HepG2 (cell line): Measurements from ENCODE around the gene TAS2R4. TPM values are rescaled to one million over a fixed set of nuclear protein-coding genes. Genes with fewer than 3 reads are reported as not detected.
A peak's percentile ranks its signal among the peaks of the same experiment; 100 is the strongest.

ENCODE experiments used
- ATAC-seq: fragments of 200-7000 bp; cut with Tn5 transposase; 3 replicates; pipeline ENCODE4 v1.9.1; 2020; ENCODE audit warnings: mild to moderate bottlenecking, moderate library complexity
- BruUV-seq: library from RNA; stranded (reverse); fragments of 400-500 nt; replicated peaks from 2 replicates; lab custom pipeline; 2021; lab: Mats Ljungman, UMichigan
- CTCF ChIA-PET: fragments of 300-600 bp; formaldehyde crosslinking; extraction: SDS; loops from one replicate; lab custom pipeline; 2021; ENCODE audit warnings: low total read pairs, inconsistent platforms, low intra/inter-chr PET ratio; lab: Yijun Ruan, JAX
- POLR2A ChIA-PET: fragments of 350-600 bp; sonication (Branson Sonifier 250); formaldehyde crosslinking; loops from one replicate; lab custom pipeline; 2020; ENCODE audit warnings: antibody characterized with exemption, inconsistent platforms; lab: Yijun Ruan, JAX
- DNase-seq: peaks from one replicate; pipeline ENCODE4 v3.0.0-alpha.2; 2015; ENCODE audit warnings: low spot score
- FAIRE-seq: peaks from 3 replicates; lab custom pipeline; 2011; peaks lifted over from hg19 to GRCh38; lab: Jason Lieb, UNC
- H2AFZ ChIP-seq: one replicate; pipeline ENCODE4 v1.6.1; 2011; ENCODE audit warnings: low read length, inconsistent platforms
- H3K27ac ChIP-seq: fragments of 300-600 bp; 3 replicates; pipeline ENCODE4 v1.8.0; 2011; ENCODE audit warnings: mixed run types, mild to moderate bottlenecking, mixed read lengths, low read length, inconsistent platforms; ENCODE audit not compliant: insufficient read depth; ENCODE audit errors: extremely low read length
- H3K27me3 ChIP-seq, 2 experiments: fragments of 200-600 bp in 1 of 2; 2 replicates in 1 of 2; 3 replicates in 1 of 2; pipeline versions ENCODE4 v1.6.0 to v1.8.0; 2011; ENCODE audit warnings: low read length in 2 of 2, mild to moderate bottlenecking in 2 of 2, moderate library complexity in 2 of 2, inconsistent platforms in 1 of 2; ENCODE audit not compliant: insufficient read depth in 2 of 2, control insufficient read depth in 1 of 2
- H3K36me3 ChIP-seq, 2 experiments: fragments of 200-600 bp in 1 of 2; replicated peaks in 1 of 2; 2 replicates in 1 of 2; 3 replicates in 1 of 2; pipeline versions ENCODE4 v1.5.1 to v1.8.0; 2011; ENCODE audit warnings: low read length in 2 of 2, inconsistent platforms in 1 of 2; ENCODE audit not compliant: insufficient read depth in 2 of 2, control insufficient read depth in 1 of 2
- H3K4me1 ChIP-seq: 2 replicates; pipeline ENCODE4 v1.5.1; 2012; ENCODE audit warnings: low read length, inconsistent platforms; ENCODE audit not compliant: insufficient read depth
- H3K4me2 ChIP-seq: 2 replicates; pipeline ENCODE4 v1.6.0; 2011; ENCODE audit warnings: low read depth, low read length, inconsistent platforms
- H3K4me3 ChIP-seq, 3 experiments: fragments of 200-600 bp in 1 of 3; sonication (generic), shearing (Covaris generic) in 1 of 3; replicated peaks in 1 of 3; 2 replicates each; pipeline ENCODE4 v1.5.1; 2011 to 2016; ENCODE audit warnings: low read length in 3 of 3, inconsistent platforms in 2 of 3, low read depth in 2 of 3, mild to moderate bottlenecking in 2 of 3, control low read depth in 1 of 3, mixed read lengths in 1 of 3; ENCODE audit not compliant: insufficient read depth in 1 of 3
- H3K79me2 ChIP-seq: one replicate; pipeline ENCODE4 v1.6.1; 2011; ENCODE audit warnings: low read length, inconsistent platforms; ENCODE audit not compliant: insufficient read depth
- H3K9ac ChIP-seq: 2 replicates; pipeline ENCODE4 v1.6.0; 2011; ENCODE audit warnings: mild to moderate bottlenecking, low read depth, low read length, inconsistent platforms; ENCODE audit not compliant: insufficient read depth
- H3K9me3 ChIP-seq: 2 replicates; pipeline ENCODE4 v1.5.1; 2012; ENCODE audit warnings: mild to moderate bottlenecking, low read length
- H4K20me1 ChIP-seq: 2 replicates; pipeline ENCODE4 v1.6.0; 2011; ENCODE audit warnings: inconsistent platforms, mild to moderate bottlenecking, low read length, moderate library complexity; ENCODE audit not compliant: insufficient read depth
- ATF7 ChIP-seq, 2 experiments: fragments of 450-650 bp in 1 of 2; sonication (generic) in 1 of 2; formaldehyde crosslinking in 1 of 2; IDR thresholded peaks; 2 replicates each; pipeline versions ENCODE4 v1.4.0 to v1.6.1; 2016 to 2020; ENCODE audit warnings: antibody characterized with exemption in 1 of 2, mild to moderate bottlenecking in 1 of 2, missing genetic modification reagents in 1 of 2
- GTF3A ChIP-seq: sonication (generic); formaldehyde crosslinking; conservative IDR thresholded peaks from 2 replicates; pipeline ENCODE4 v1.4.0; 2020; ENCODE audit warnings: mild to moderate bottlenecking, missing genetic modification reagents
- KAT8 ChIP-seq: IDR thresholded peaks from 2 replicates; pipeline ENCODE4 v1.6.1; 2016; ENCODE audit warnings: missing genetic modification reagents, missing compliant biosample characterization
- KLF16 ChIP-seq, 2 experiments: sonication (generic) in 1 of 2; formaldehyde crosslinking in 1 of 2; IDR thresholded peaks; 2 replicates each; pipeline versions ENCODE4 v1.6.1 to v1.8.0; 2016 to 2023; ENCODE audit warnings: missing genetic modification reagents in 2 of 2, missing compliant biosample characterization in 1 of 2
- MLX ChIP-seq: IDR thresholded peaks from 2 replicates; pipeline ENCODE4 v1.6.1; 2016
- NCOR1 ChIP-seq: fragments of 200-600 bp; sonication (generic); IDR thresholded peaks from 2 replicates; pipeline ENCODE4 v1.7.0; 2017; ENCODE audit warnings: antibody characterized with exemption, low read length, borderline replicate concordance
- POLR2AphosphoS2 ChIP-seq: IDR thresholded peaks from 2 replicates; pipeline ENCODE4 v1.6.1; 2011; ENCODE audit warnings: low read depth, low read length, improper control_type of control experiment
- SMAD9 ChIP-seq: sonication (generic); formaldehyde crosslinking; IDR thresholded peaks from 2 replicates; pipeline ENCODE4 v1.5.1; 2020; ENCODE audit warnings: mild to moderate bottlenecking, missing genetic modification reagents
- SOX13 ChIP-seq, 3 experiments: fragments of 450-650 bp in 1 of 3; sonication (generic) in 1 of 3; formaldehyde crosslinking in 1 of 3; IDR thresholded peaks in 2 of 3; conservative IDR thresholded peaks in 1 of 3; 2 replicates each; pipeline versions ENCODE4 v1.5.0 to v1.6.1; 2016 to 2020; ENCODE audit warnings: antibody characterized with exemption in 1 of 3, mild to moderate bottlenecking in 1 of 3, missing compliant biosample characterization in 1 of 3, missing genetic modification reagents in 1 of 3, moderate library complexity in 1 of 3
- SRSF9 ChIP-seq: fragments of 200-400 bp; formaldehyde crosslinking; IDR thresholded peaks from 2 replicates; pipeline ENCODE4 v1.6.1; 2018; ENCODE audit warnings: borderline replicate concordance, mild to moderate bottlenecking, low read depth, low read length; ENCODE audit not compliant: insufficient read depth, poor library complexity, severe bottlenecking
- ZC3H13 ChIP-seq: sonication (generic); formaldehyde crosslinking; IDR thresholded peaks from 2 replicates; pipeline ENCODE4 v1.8.1; 2023; ENCODE audit warnings: mild to moderate bottlenecking, missing genetic modification reagents, moderate library complexity
- ZNF354B ChIP-seq: sonication (generic); formaldehyde crosslinking; IDR thresholded peaks from 2 replicates; pipeline ENCODE4 v1.8.0; 2022; ENCODE audit warnings: mild to moderate bottlenecking, missing genetic modification reagents
- ZNF496 ChIP-seq: sonication (generic); formaldehyde crosslinking; IDR thresholded peaks from 2 replicates; pipeline ENCODE4 v1.8.1; 2023; ENCODE audit warnings: mild to moderate bottlenecking, moderate library complexity, missing genetic modification reagents; ENCODE audit not compliant: insufficient replicate concordance
- ZNF546 ChIP-seq: sonication (generic); formaldehyde crosslinking; conservative IDR thresholded peaks from 2 replicates; pipeline ENCODE4 v1.8.1; 2023; ENCODE audit warnings: mild to moderate bottlenecking, missing genetic modification reagents
- ZNF569 ChIP-seq: sonication (generic); formaldehyde crosslinking; IDR thresholded peaks from 2 replicates; pipeline ENCODE4 v1.5.0; 2020; ENCODE audit warnings: mild to moderate bottlenecking, missing genetic modification reagents, moderate library complexity, borderline replicate concordance
- ZNF768 ChIP-seq: sonication (generic); formaldehyde crosslinking; IDR thresholded peaks from 2 replicates; pipeline ENCODE4 v1.4.0; 2020; ENCODE audit warnings: missing genetic modification reagents
- ZNF850 ChIP-seq: sonication (generic); formaldehyde crosslinking; conservative IDR thresholded peaks from 2 replicates; pipeline ENCODE4 v1.9.0; 2021; ENCODE audit warnings: mild to moderate bottlenecking, missing genetic modification reagents
- ZSCAN20 ChIP-seq: sonication (generic); formaldehyde crosslinking; IDR thresholded peaks from 2 replicates; pipeline ENCODE4 v1.4.0; 2020; ENCODE audit warnings: missing genetic modification reagents, mild to moderate bottlenecking, borderline replicate concordance
- WGBS: methylation state at CpG from one replicate; pipeline ENCODE4 v1.1.6; 2017; ENCODE audit warnings: low lambda C conversion rate; 5-methylcytosine and 5-hydroxymethylcytosine counted together
- in situ Hi-C: cut with HindIII; loops from 2 replicates; pipeline ENCODE4 v1.10.0; 2017; ENCODE audit warnings: low pct_unique_long_range_greater_than_20kb; ENCODE audit not compliant: extremely low pct_ligation_motif_present
- intact Hi-C: fragments of 100-400 bp; cut with micrococcal nuclease; formaldehyde crosslinking; loops from one replicate; pipeline ENCODE4 v1.10.0; 2022; ENCODE audit not compliant: unreplicated experiment
- polyA plus RNA-seq, 8 experiments: library from polyadenylated mRNA; depleted of rRNA in 3 of 8; stranded (reverse) in 7 of 8; unstranded in 1 of 8; fragments of >200 nt; fragmentation: Illumina TruSeq in 4 of 8; extraction: Trizol in 4 of 8; gene quantifications; 2 replicates each; pipeline versions ENCODE4 v1.2.1 to v1.2.3, GENCODE V29; 2011 to 2016; ENCODE audit warnings: low read depth in 4 of 8, missing spikeins in 1 of 8, mixed read lengths in 1 of 8; ENCODE audit not compliant: insufficient read depth in 1 of 8
- total RNA-seq, 5 experiments: library from RNA; depleted of rRNA; stranded (reverse); fragments of >200 nt; fragmentation: Illumina TruSeq; extraction: Trizol; gene quantifications; 2 replicates each; pipeline ENCODE4 v1.2.3, GENCODE V29; 2016; ENCODE audit warnings: low read depth in 1 of 5
- TF ChIP-seq, protein P1 (sequence below): sonication (generic); formaldehyde crosslinking; IDR thresholded peaks from 2 replicates; pipeline ENCODE4; 2020; ENCODE audit warnings: missing genetic modification reagents, mild to moderate bottlenecking, borderline replicate concordance

Gene TAS2R4
- total and polyA plus RNA-seq, 2 of the 13 experiments (the other 11 are each of a cell fraction or from before 2014, with no cell fraction given): 0.71 to 0.80 TPM

DNA sequence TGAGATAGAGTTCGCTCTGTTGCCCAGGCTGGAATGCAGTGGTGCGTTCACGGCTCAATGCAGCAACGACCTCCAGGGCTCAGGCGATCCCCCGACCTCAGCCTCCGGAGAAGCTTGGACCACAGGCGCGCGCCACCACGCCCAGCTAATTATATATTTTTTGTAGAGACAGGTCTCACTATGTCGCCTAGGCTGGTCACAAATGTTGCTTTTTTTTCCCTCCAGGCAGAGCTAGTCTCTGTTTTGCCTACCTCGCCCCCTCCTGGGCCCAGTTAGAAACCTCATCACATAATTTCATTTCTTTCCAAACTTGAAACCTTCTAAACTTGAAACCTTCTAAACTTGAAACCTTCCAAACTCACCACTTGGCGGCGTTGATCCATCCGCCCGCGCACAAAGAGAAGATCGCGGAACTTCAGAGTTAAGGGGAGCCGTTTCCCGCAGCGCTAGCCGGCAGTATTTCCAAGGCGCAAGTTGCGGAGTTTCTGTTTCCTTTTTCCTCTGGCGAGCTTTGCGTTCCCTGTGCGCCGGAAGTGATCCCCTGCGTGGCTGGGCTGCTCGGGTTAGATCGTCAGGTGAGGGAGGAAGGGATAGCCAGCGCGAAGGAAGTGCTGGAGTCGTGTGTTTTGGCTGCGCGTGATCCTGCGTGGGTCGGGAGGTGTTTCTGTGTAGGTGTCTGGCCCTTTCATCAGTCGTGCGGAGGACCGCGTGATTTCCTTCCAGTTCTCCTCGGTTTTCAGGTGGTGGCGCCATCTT, 38.5 kb upstream of the TAS2R4 start, which contains the start of gene SSBP1:
SSBP1 (plus strand) TSS at position 523 of the 756 bp plus-strand sequence. CDS start 809 bp downstream, outside the sequence.
- peak within 1 kb of the TSS; percentile 95 for H2AFZ ChIP-seq
- H3K79me2 ChIP-seq: peaks cover 32% of the 10 kb centered on the region
- no TSS peak for BruUV-seq
- H3K9me3 ChIP-seq: no peaks in the 10 kb centered on the region
- peak within 1 kb of the TSS; percentile 82 for H3K9ac ChIP-seq
- under 1% methylated on average over 42 of the region's 46 CpGs for WGBS
- ChIA-PET POLR2A (interaction anchor here (0.6 to 2.1 kb wide), 11 partner anchors 10 to 723 kb away, joined by 3 to 18 read pairs (median 4); partner anchors contain the start of genes AGK, DENND11, MRPS33 and WEE2), CTCF (interaction anchor here (2.5 kb wide), 1 partner anchor 83 kb away, joined by 16 read pairs; no protein-coding TSS in a partner anchor)
- H3K4me2 ChIP-seq: peak within 1 kb of the TSS; percentile 85
- H3K4me3 ChIP-seq: peak within 1 kb of the TSS; percentile 84 to 93 (median 85)
- ATAC-seq: peak; percentile 95
- peak within 1 kb of the TSS; percentile 81 for H3K27ac ChIP-seq
- peaks cover 6 to 25% of the 10 kb centered on the region in 2 experiments for H3K36me3 ChIP-seq
- H3K4me1 ChIP-seq: peaks cover 29% of the 10 kb centered on the region
- in situ Hi-C loops: loop anchor here (10.0 kb wide), 1 partner anchor 83 kb away; no protein-coding TSS in a partner anchor
- FAIRE-seq: peak; percentile 93
- intact Hi-C loops: loop anchor here (1.0 to 2.0 kb wide), 3 partner anchors 41 to 187 kb away; partner anchors contain the start of gene AGK
- H4K20me1 ChIP-seq: no peaks in the 10 kb centered on the region
- peak; percentile 94 for DNase-seq
- H3K27me3 ChIP-seq: no peaks in the 10 kb centered on the region; a peak in 1 of 5 replicates
- TF ChIP-seq ZNF546 (CRISPR knock-in tag) (no peak), NCOR1 (peak; percentile 40; the same call in 1 of the 2 replicates), SOX13 (IDR thresholded peaks at IDR 0.05) (0 out of 2 replicates have a peak, but pooled peaks have one; percentile 52), SOX13 (CRISPR knock-in tag; conservative IDR thresholded peaks at IDR 0.05 in 1 of 2, IDR thresholded peaks at IDR 0.05 in 1 of 2) (peak in 1 of 2 experiments; percentile 60; a peak in 1 of 4 replicates), ZNF850 (CRISPR knock-in tag) (no peak), KAT8 (CRISPR knock-in tag) (peak; percentile 100), GTF3A (peak; percentile 83), ZNF768 (CRISPR knock-in tag) (peak; percentile 60; the same call in 1 of the 2 replicates), SMAD9 (no peak), ZSCAN20 (CRISPR knock-in tag) (no peak), KLF16 (CRISPR knock-in tag; IDR thresholded peaks at IDR 0.05) (peak in 1 of 2 experiments; percentile 99; a peak in 2 of 4 replicates), ATF7 (IDR thresholded peaks at IDR 0.05) (no peak), ATF7 (CRISPR knock-in tag; IDR thresholded peaks at IDR 0.05) (peak; percentile 87), POLR2AphosphoS2 (peak; percentile 86; the same call in 1 of the 2 replicates), MLX (no peak), ZNF496 (CRISPR knock-in tag) (no peak), ZC3H13 (CRISPR knock-in tag) (no peak), SRSF9 (no peak), ZNF354B (CRISPR knock-in tag) (no peak; the same call in 1 of the 2 replicates), ZNF569 (CRISPR knock-in tag) (no peak)
- TF ChIP-seq, protein P1, sequence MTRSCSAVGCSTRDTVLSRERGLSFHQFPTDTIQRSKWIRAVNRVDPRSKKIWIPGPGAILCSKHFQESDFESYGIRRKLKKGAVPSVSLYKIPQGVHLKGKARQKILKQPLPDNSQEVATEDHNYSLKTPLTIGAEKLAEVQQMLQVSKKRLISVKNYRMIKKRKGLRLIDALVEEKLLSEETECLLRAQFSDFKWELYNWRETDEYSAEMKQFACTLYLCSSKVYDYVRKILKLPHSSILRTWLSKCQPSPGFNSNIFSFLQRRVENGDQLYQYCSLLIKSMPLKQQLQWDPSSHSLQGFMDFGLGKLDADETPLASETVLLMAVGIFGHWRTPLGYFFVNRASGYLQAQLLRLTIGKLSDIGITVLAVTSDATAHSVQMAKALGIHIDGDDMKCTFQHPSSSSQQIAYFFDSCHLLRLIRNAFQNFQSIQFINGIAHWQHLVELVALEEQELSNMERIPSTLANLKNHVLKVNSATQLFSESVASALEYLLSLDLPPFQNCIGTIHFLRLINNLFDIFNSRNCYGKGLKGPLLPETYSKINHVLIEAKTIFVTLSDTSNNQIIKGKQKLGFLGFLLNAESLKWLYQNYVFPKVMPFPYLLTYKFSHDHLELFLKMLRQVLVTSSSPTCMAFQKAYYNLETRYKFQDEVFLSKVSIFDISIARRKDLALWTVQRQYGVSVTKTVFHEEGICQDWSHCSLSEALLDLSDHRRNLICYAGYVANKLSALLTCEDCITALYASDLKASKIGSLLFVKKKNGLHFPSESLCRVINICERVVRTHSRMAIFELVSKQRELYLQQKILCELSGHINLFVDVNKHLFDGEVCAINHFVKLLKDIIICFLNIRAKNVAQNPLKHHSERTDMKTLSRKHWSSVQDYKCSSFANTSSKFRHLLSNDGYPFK (CRISPR knock-in tag): peak; percentile 97
